GM12892 (cell line): ENCODE data around the gene ZNF784.

Source experiments
- POLR2A ChIP-seq: IDR thresholded peaks from 2 replicates; pipeline ENCODE4 v1.6.1; 2011; ENCODE audit warnings: low read depth, low read length, control low read depth
- POLR2AphosphoS5 ChIP-seq: IDR thresholded peaks from 2 replicates; pipeline ENCODE4 v1.6.1; 2011; ENCODE audit warnings: low read depth, low read length, control low read depth
- TAF1 ChIP-seq: IDR thresholded peaks from 2 replicates; pipeline ENCODE4 v1.6.1; 2011; ENCODE audit warnings: low read depth, mild to moderate bottlenecking, control low read depth, low read length, borderline replicate concordance

- TF ChIP-seq POLR2AphosphoS5 (no peak), POLR2A (no peak), TAF1 (no peak)
Observed at GRCh38 chr19:55602104-55603001, 22.0 kb downstream of the ZNF784 start.
